Stimulated activated memory B cell treated with anti-CD40 and anti-IgM and Interleukin-4, amounts not matched to agents 10 μg/mL and 1 μg/mL and 100 μg/mL, for 72 hours (primary cell): Measurements from ENCODE around the gene CALML5.

Experiments used
- ATAC-seq: fragments of 150-1000 bp; cut with Tn5 transposase; 2 replicates; pipeline ENCODE4 v1.10.0; 2021
- H3K27ac Mint-ChIP-seq: one replicate; pipeline ENCODE4 v1.8.0; 2022; ENCODE audit warnings: mild to moderate bottlenecking, mixed read lengths
- H3K27me3 Mint-ChIP-seq: one replicate; pipeline ENCODE4 v1.8.0; 2022; ENCODE audit warnings: mixed read lengths
- H3K36me3 Mint-ChIP-seq: one replicate; pipeline ENCODE4 v1.8.0; 2022; ENCODE audit warnings: mixed read lengths
- H3K4me1 Mint-ChIP-seq: one replicate; pipeline ENCODE4 v1.8.0; 2022; ENCODE audit warnings: mixed read lengths
- H3K4me3 Mint-ChIP-seq: one replicate; pipeline ENCODE4 v1.8.0; 2022; ENCODE audit warnings: mild to moderate bottlenecking, moderate library complexity, mixed read lengths
- H3K9me3 Mint-ChIP-seq: one replicate; pipeline ENCODE4 v1.8.0; 2022; ENCODE audit warnings: mixed read lengths

CALML5 gene

GRCh38 chr10:5502571-5503476 is 3.5 kb upstream of the CALML5 start:
- Mint-ChIP-seq H3K4me3 (no peak overlapping the region), H3K27me3 (peaks cover 56% of the 10 kb centered on the region), H3K9me3 (no peaks in the 10 kb centered on the region), H3K4me1 (no peaks in the 10 kb centered on the region), H3K27ac (no peak overlapping the region), H3K36me3 (no peaks in the 10 kb centered on the region)
- ATAC-seq, result no peak

- Mint-ChIP-seq H3K4me3 (no peak overlapping the region), H3K27ac (no peak overlapping the region), H3K36me3 (no peaks in the 10 kb centered on the region), H3K4me1 (no peaks in the 10 kb centered on the region), H3K9me3 (no peaks in the 10 kb centered on the region), H3K27me3 (peaks cover 55% of the 10 kb centered on the region)
- no peak for ATAC-seq
Observed at GRCh38 chr10:5502061-5502521, 2.7 kb upstream of the CALML5 start.

GRCh38 chr10:5500910-5501309 is 1.5 kb upstream of the CALML5 start:
- no peaks in the 10 kb centered on the region for H3K4me1 Mint-ChIP-seq
- ATAC-seq, result no peak
- H3K36me3 Mint-ChIP-seq, result no peaks in the 10 kb centered on the region
- no peak overlapping the region for H3K27ac Mint-ChIP-seq
- H3K9me3 Mint-ChIP-seq, result no peaks in the 10 kb centered on the region
- no peak overlapping the region for H3K4me3 Mint-ChIP-seq
- peaks cover 44% of the 10 kb centered on the region for H3K27me3 Mint-ChIP-seq

GRCh38 chr10:5500162-5500670 is 846 bp upstream of the CALML5 start:
- H3K27me3 Mint-ChIP-seq, result peaks cover 37% of the 10 kb centered on the region
- no peaks in the 10 kb centered on the region for H3K4me1 Mint-ChIP-seq
- no peaks in the 10 kb centered on the region for H3K36me3 Mint-ChIP-seq
- ATAC-seq, result no peak
- H3K27ac Mint-ChIP-seq, result no peak overlapping the region
- H3K4me3 Mint-ChIP-seq, result no peak overlapping the region
- H3K9me3 Mint-ChIP-seq, result no peaks in the 10 kb centered on the region

GRCh38 chr10:5498791-5499492 is 428 bp downstream of the CALML5 start:
- Mint-ChIP-seq H3K4me3 (no peak overlapping the region), H3K36me3 (no peaks in the 10 kb centered on the region), H3K9me3 (no peaks in the 10 kb centered on the region), H3K27me3 (peaks cover 26% of the 10 kb centered on the region), H3K27ac (no peak overlapping the region), H3K4me1 (no peaks in the 10 kb centered on the region)
- no peak for ATAC-seq

- Mint-ChIP-seq H3K27ac (no peak overlapping the region), H3K9me3 (no peaks in the 10 kb centered on the region), H3K4me1 (no peaks in the 10 kb centered on the region), H3K27me3 (peaks cover 18% of the 10 kb centered on the region), H3K4me3 (no peak overlapping the region), H3K36me3 (no peaks in the 10 kb centered on the region)
- ATAC-seq, result no peak
Observed at GRCh38 chr10:5497948-5498730, 1.2 kb downstream of the CALML5 start.

GRCh38 chr10:5497289-5497688 is 2.1 kb downstream of the CALML5 start:
- no peaks in the 10 kb centered on the region for H3K4me1 Mint-ChIP-seq
- H3K36me3 Mint-ChIP-seq, result no peaks in the 10 kb centered on the region
- peaks cover 3% of the 10 kb centered on the region for H3K9me3 Mint-ChIP-seq
- ATAC-seq, result no peak
- H3K4me3 Mint-ChIP-seq, result no peak overlapping the region
- H3K27me3 Mint-ChIP-seq, result peaks cover 9% of the 10 kb centered on the region
- no peak overlapping the region for H3K27ac Mint-ChIP-seq

- Mint-ChIP-seq H3K9me3 (peaks cover 3% of the 10 kb centered on the region), H3K36me3 (no peaks in the 10 kb centered on the region), H3K4me1 (peaks cover 2% of the 10 kb centered on the region), H3K27ac (no peak overlapping the region), H3K27me3 (peaks cover 9% of the 10 kb centered on the region), H3K4me3 (no peak overlapping the region)
- ATAC-seq, result no peak
Observed at GRCh38 chr10:5496261-5497250, 2.8 kb downstream of the CALML5 start.

GRCh38 chr10:5494611-5495010 is 4.8 kb downstream of the CALML5 start:
- no peak for ATAC-seq
- H3K36me3 Mint-ChIP-seq, result no peaks in the 10 kb centered on the region
- no peak overlapping the region for H3K27ac Mint-ChIP-seq
- H3K9me3 Mint-ChIP-seq, result peaks cover 3% of the 10 kb centered on the region
- no peaks in the 10 kb centered on the region for H3K27me3 Mint-ChIP-seq
- H3K4me3 Mint-ChIP-seq, result no peak overlapping the region
- H3K4me1 Mint-ChIP-seq, result peaks cover 22% of the 10 kb centered on the region

- Mint-ChIP-seq H3K27me3 (peaks cover 2% of the 10 kb centered on the region), H3K27ac (no peak overlapping the region), H3K9me3 (peaks cover 3% of the 10 kb centered on the region), H3K4me3 (no peak overlapping the region), H3K4me1 (peaks cover 24% of the 10 kb centered on the region), H3K36me3 (no peaks in the 10 kb centered on the region)
- ATAC-seq, result no peak
Observed at GRCh38 chr10:5493691-5494090, 5.7 kb downstream of the CALML5 start.

GRCh38 chr10:5492929-5493576 is 6.3 kb downstream of the CALML5 start:
- peaks cover 9% of the 10 kb centered on the region for H3K27me3 Mint-ChIP-seq
- ATAC-seq, result no peak
- no peak overlapping the region for H3K4me3 Mint-ChIP-seq
- peaks cover 3% of the 10 kb centered on the region for H3K9me3 Mint-ChIP-seq
- H3K36me3 Mint-ChIP-seq, result no peaks in the 10 kb centered on the region
- H3K4me1 Mint-ChIP-seq, result peaks cover 24% of the 10 kb centered on the region
- no peak overlapping the region for H3K27ac Mint-ChIP-seq

- H3K27ac Mint-ChIP-seq, result no peak overlapping the region
- H3K9me3 Mint-ChIP-seq, result peaks cover 3% of the 10 kb centered on the region
- peaks cover 24% of the 10 kb centered on the region for H3K4me1 Mint-ChIP-seq
- H3K36me3 Mint-ChIP-seq, result no peaks in the 10 kb centered on the region
- peaks cover 15% of the 10 kb centered on the region for H3K27me3 Mint-ChIP-seq
- ATAC-seq, result no peak
- H3K4me3 Mint-ChIP-seq, result no peak overlapping the region
Observed at GRCh38 chr10:5492322-5492855, 7.0 kb downstream of the CALML5 start.

GRCh38 chr10:5491477-5491876 is 7.9 kb downstream of the CALML5 start:
- H3K4me3 Mint-ChIP-seq, result no peak overlapping the region
- ATAC-seq, result no peak
- H3K27ac Mint-ChIP-seq, result no peak overlapping the region
- no peaks in the 10 kb centered on the region for H3K36me3 Mint-ChIP-seq
- peaks cover 24% of the 10 kb centered on the region for H3K4me1 Mint-ChIP-seq
- peaks cover 24% of the 10 kb centered on the region for H3K27me3 Mint-ChIP-seq
- peaks cover 3% of the 10 kb centered on the region for H3K9me3 Mint-ChIP-seq
